KOPT-K1 (cell line): ENCODE measurements around the gene MACROH2A2.
A peak's percentile ranks its signal among the peaks of the same experiment; 100 is the strongest.
"Not testable (repeated sequence)": the region's sequence is repeated elsewhere in the genome, so short reads cannot be mapped to it uniquely, and the experiment has no call there.

Experiments used
- H3K27ac ChIP-seq: fragments of 200-600 bp; sonication (generic); 2 replicates; pipeline ENCODE4 v1.5.1; 2016; ENCODE audit warnings: antibody characterized with exemption, mild to moderate bottlenecking, low read depth, low read length; ENCODE audit not compliant: poor library complexity, severe bottlenecking
- H3K36me3 ChIP-seq: fragments of 200-600 bp; sonication (generic); 2 replicates; pipeline ENCODE4 v1.5.1; 2017; ENCODE audit warnings: antibody characterized with exemption, mild to moderate bottlenecking, low read length, moderate library complexity; ENCODE audit not compliant: insufficient read depth
- H3K9me3 ChIP-seq: fragments of 200-600 bp; sonication (generic); 2 replicates; pipeline ENCODE4 v1.5.1; 2017; ENCODE audit warnings: antibody characterized with exemption, low read length, mild to moderate bottlenecking; ENCODE audit not compliant: insufficient read depth, poor library complexity, severe bottlenecking

The MACROH2A2 gene

GRCh38 chr10:70084189-70084588 lies 31.5 kb downstream of the MACROH2A2 start:
- Histone ChIP-seq H3K27ac (no peak overlapping the region), H3K36me3 (no peaks in the 10 kb centered on the region)

DNA sequence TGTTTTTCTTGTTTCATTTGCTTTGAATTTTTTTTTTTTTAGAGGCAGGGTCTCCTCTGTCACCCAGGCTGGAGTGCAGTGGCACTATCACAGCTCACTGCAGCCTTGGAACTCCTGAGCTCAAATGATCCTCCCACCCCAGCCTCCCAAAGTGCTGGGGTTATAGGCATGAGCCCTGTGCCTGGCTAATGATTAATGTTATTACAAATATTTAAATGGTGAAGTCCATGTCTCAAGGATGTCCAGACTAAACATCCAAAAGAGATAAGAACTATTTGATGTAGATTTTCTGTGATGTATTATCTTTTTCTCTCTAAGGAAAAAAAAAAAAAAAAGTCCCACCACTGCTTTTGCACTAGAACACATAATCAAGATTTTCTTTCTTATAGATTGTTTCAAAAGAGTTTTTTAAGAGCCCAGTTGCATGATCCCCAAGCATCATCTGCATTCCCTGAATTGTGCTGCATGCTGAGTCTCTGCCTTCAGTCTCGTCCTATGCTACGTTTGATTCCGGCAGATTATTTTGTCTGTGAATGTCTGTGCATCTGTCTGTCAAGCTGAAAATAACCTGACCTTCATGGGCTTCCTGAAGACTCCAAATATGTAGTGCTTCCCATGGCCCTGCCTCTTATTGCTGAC lies 33.4 kb downstream of the MACROH2A2 start:
- no peaks in the 10 kb centered on the region for H3K9me3 ChIP-seq
- H3K36me3 ChIP-seq: no peaks in the 10 kb centered on the region
- no peak overlapping the region for H3K27ac ChIP-seq

More at GRCh38 chr10:70084189-70084588, 31.5 kb downstream of the MACROH2A2 start:
- H3K9me3 ChIP-seq: no peaks in the 10 kb centered on the region

DNA sequence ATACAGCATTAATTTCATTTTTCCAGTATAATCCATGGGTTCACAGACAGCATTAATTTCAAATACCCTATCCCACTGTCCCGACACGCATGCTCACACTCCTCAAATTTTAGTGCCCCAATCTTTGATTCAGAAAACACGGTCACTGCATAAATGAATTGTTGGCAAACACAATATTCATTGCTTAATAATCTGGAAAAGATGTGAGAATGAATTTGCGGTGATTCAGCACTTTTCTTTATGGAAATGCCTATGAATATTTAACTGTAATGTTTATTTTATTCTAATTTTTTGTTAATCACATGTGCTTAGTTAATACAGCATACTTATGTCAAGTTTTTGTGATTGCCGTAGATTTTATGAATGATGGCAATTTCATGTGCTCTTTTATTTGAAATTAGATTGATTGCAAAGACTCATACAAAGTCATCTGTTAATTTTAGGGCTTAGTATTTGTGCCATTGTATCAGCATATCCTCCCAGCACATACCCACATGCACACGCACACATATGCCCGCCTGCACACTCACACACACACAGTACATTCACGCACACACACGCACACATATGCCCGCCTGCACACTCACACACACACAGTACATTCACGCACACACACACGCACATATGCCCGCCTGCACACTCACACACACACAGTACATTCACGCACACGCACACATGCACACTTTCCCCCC lies 35.1 kb downstream of the MACROH2A2 start:
- H3K27ac ChIP-seq: no peak overlapping the region
- H3K9me3 ChIP-seq: no peaks in the 10 kb centered on the region
- no peaks in the 10 kb centered on the region for H3K36me3 ChIP-seq

DNA sequence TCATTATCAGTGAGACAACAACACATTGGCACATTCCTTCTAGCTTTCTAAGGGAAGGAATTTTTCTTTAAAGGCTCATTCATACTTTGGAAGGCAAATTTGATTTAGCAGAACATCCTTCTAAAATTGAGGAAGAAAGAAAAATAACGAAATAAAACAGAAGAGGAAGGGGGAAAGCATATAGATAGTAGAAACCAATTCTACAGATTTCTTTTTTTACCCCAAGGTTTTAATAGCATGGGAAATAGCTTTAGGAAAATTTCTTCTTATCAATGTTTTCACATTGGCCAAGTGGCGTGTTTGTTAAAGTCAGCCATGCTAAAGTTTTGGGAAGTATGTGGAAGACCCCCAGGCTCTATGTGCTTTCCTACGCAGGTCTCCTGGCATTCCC lies 35.7 kb downstream of the MACROH2A2 start:
- Histone ChIP-seq H3K36me3 (no peaks in the 10 kb centered on the region), H3K9me3 (no peaks in the 10 kb centered on the region), H3K27ac (no peak overlapping the region)

DNA sequence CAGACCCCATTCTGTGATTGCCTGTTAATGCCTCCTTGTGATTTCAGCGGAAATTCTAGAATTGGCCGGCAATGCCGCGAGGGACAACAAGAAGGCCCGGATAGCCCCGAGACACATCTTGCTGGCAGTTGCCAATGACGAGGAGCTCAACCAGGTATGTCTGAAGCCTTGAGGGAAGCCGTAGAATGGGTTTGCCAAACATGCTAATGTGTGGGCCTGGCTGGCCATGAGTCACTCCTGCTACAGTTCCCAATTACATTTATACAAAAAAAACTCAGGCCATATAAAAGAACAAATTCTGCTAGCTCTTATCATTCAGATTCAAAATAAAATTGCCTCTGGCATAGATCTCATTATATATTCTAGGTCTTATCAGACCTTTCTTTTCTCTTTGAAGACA lies 37.4 kb downstream of the MACROH2A2 start:
- Histone ChIP-seq H3K36me3 (no peaks in the 10 kb centered on the region), H3K9me3 (no peaks in the 10 kb centered on the region), H3K27ac (no peak overlapping the region)

GRCh38 chr10:70090951-70091350 lies 38.3 kb downstream of the MACROH2A2 start:
- no peaks in the 10 kb centered on the region for H3K36me3 ChIP-seq
- H3K27ac ChIP-seq: no peak overlapping the region
- H3K9me3 ChIP-seq: no peaks in the 10 kb centered on the region

- Histone ChIP-seq H3K9me3 (no peaks in the 10 kb centered on the region), H3K27ac (peak overlapping the region; percentile 47), H3K36me3 (no peaks in the 10 kb centered on the region)
Measured at GRCh38 chr10:70092389-70092718, 39.7 kb downstream of the MACROH2A2 start.

DNA sequence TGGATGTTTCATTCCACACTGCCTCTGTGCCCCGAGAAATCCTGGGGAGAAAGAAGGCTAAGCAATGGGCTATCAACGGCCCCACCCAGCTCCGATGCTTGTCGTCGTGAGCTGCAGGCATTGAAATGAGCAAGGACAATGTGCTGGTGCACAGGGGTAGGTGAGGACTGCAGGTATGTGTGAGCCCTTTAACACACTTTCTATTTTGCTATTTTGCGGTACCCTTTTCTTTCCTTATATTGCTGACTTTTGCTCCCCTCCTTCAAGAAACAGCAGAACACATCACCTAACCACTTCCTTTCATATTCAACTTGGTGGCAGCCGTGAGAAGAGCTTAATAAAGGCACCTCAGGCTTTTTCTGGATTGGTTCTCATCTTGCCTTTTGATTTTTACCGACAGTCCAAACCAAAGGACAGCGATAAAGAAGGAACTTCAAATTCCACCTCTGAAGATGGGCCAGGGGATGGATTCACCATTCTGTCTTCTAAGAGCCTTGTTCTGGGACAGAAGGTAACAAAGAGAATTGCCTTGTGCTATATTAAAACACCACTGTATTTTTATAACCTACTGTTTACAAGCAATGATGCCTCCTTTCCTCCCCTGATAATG lies 40.8 kb downstream of the MACROH2A2 start:
- H3K9me3 ChIP-seq: no peaks in the 10 kb centered on the region
- H3K36me3 ChIP-seq: no peaks in the 10 kb centered on the region
- peak overlapping the region; percentile 47 for H3K27ac ChIP-seq

- no peaks in the 10 kb centered on the region for H3K9me3 ChIP-seq
- no peaks in the 10 kb centered on the region for H3K36me3 ChIP-seq
- H3K27ac ChIP-seq: no peak overlapping the region
Measured at GRCh38 chr10:70094250-70094649, 41.6 kb downstream of the MACROH2A2 start.

- Histone ChIP-seq H3K9me3 (no peaks in the 10 kb centered on the region), H3K36me3 (no peaks in the 10 kb centered on the region), H3K27ac (no peak overlapping the region)
Measured at GRCh38 chr10:70096016-70096704, 43.5 kb downstream of the MACROH2A2 start.

DNA sequence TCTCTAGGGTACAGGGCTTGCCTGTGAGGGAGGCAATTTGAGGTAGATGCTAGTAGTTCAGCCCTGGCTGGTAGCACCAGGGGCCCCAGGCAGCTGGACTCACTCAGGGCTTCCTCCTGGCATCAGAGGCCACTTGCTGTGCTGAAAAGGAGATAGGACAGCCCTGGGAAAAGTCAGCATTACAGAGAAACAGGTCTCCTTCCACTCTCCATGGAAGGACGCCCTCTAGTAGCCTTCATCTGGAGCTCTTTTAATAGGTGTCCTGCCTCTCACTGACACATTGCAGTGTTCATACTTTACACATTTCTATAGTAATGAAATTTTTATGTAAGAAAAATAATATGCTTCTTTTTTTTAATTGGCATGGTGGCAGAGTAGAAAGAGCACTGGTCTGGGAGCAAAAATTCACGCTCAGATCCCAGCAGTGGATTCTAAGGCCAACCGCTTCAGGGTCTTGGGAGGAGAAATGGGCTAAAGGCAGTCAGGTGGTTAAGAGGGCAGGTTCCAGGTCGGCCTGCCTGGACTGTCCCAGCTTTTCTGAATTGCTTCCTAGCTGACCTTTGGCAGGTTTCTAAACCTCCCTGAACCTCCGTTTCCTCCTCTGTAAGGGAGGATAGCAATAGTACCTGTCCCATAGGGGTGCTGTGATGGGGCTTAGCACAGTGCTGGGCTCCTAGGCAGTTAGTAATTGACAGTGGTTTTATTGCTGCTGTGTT lies 44.2 kb downstream of the MACROH2A2 start:
- H3K27ac ChIP-seq: no peak overlapping the region
- H3K36me3 ChIP-seq: no peaks in the 10 kb centered on the region
- no peaks in the 10 kb centered on the region for H3K9me3 ChIP-seq

DNA sequence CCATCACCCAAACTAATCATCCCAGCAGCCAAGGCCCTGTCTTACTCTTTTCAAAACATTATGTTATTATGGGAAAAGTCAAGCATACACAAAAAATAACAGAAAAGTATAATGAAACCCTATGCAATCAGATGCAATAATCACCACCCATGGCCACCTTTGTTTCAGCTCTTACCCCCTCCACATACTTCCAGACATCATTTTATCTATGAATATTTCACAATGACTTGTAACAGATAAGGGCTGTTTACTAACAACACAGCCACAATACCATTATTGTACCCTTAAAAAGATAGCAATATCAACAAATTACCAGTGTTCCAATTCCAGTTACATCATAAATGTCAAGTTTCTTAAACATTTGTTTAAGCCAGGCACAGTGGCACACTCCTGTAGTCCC lies 44.8 kb downstream of the MACROH2A2 start:
- Histone ChIP-seq H3K9me3 (no peaks in the 10 kb centered on the region), H3K27ac (no peak overlapping the region), H3K36me3 (no peaks in the 10 kb centered on the region)

- Histone ChIP-seq H3K36me3 (no peaks in the 10 kb centered on the region), H3K9me3 (no peaks in the 10 kb centered on the region), H3K27ac (no peak overlapping the region)
Measured at GRCh38 chr10:70098271-70098670, 45.6 kb downstream of the MACROH2A2 start.

GRCh38 chr10:70101068-70101562 lies 48.5 kb downstream of the MACROH2A2 start:
- H3K36me3 ChIP-seq, H3K9me3 ChIP-seq, H3K27ac ChIP-seq: not testable (repeated sequence)

DNA sequence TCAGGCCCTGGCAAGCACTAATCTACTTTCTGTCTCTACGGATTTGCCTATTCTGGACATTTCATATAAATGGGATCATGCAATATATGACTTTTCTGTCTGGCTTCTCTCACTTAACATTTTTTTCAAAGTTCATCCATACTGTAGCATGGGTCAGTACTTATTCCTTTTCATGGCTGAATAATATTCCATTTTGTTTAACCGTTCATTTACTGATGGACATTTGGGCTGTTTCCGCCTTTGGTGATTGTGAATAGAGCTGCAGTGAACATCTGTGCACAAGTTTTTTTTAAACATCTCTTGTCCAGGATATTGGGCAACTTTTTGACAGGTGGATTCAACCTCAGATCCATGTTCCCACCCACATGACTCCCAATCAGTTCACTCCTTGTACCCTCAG lies 49.0 kb downstream of the MACROH2A2 start:
- Histone ChIP-seq H3K27ac (no peak overlapping the region), H3K36me3 (no peaks in the 10 kb centered on the region), H3K9me3 (no peaks in the 10 kb centered on the region)
